Stomach (tissue), 4 donors: Measurements from ENCODE around the gene KAT7.

ENCODE experiments used
- CTCF ChIP-seq, 7 experiments: fragments of 450-650 bp in 4 of 7; fragments of 200-600 bp in 3 of 7; sonication (generic) in 3 of 7; IDR thresholded peaks; one replicate each; pipeline ENCODE4 v1.5.1; 2016 to 2019; ENCODE audit warnings: antibody characterized with exemption in 7 of 7, control low read depth in 2 of 7, mild to moderate bottlenecking in 1 of 7
- POLR2A ChIP-seq, 4 donors: fragments of 450-650 bp; IDR thresholded peaks; one replicate each; pipeline ENCODE4 v1.6.1; 2016; ENCODE audit warnings: antibody characterized with exemption in 4 of 4, control low read depth in 2 of 4, mild to moderate bottlenecking in 1 of 4, moderate library complexity in 1 of 4

- TF ChIP-seq CTCF (IDR thresholded peaks at IDR 0.05) (peak in 5 of 7 experiments; percentile 77 to 88 (median 81)), POLR2A (IDR thresholded peaks at IDR 0.05) (no peak)
Measured at GRCh38 chr17:49861150-49861884, 72.8 kb downstream of the KAT7 start.
